Tibial artery (tissue), 4 donors: ENCODE data around the gene GUCA2B.
A peak's percentile ranks its signal among the peaks of the same experiment; 100 is the strongest.

Experiments
- DNase-seq, 2 donors: peaks; one replicate each; pipeline ENCODE4 v3.0.0-alpha.2; 2019
- H3K27ac ChIP-seq, 2 donors: fragments of 200-600 bp; sonication (generic) in 1 of 2; 1 replicate in 1 of 2; 2 replicates in 1 of 2; pipeline ENCODE4 v1.5.1; 2018 to 2019; ENCODE audit warnings: mild to moderate bottlenecking in 1 of 2
- H3K27me3 ChIP-seq, 2 donors: fragments of 200-600 bp; sonication (generic) in 1 of 2; one replicate each; pipeline versions ENCODE4 v1.5.1 to v1.6.0; 2016 to 2019
- H3K36me3 ChIP-seq, 3 donors: fragments of 200-600 bp; sonication (generic) in 2 of 3; one replicate each; pipeline ENCODE4 v1.5.1; 2016 to 2019; ENCODE audit warnings: mild to moderate bottlenecking in 2 of 3
- H3K4me1 ChIP-seq, 4 donors: fragments of 200-600 bp; sonication (generic) in 2 of 4; 1 replicate in 3 of 4; 2 replicates in 1 of 4; pipeline ENCODE4 v1.5.1; 2016 to 2019
- H3K4me3 ChIP-seq, 2 donors: fragments of 200-600 bp; sonication (generic) in 1 of 2; 1 replicate in 1 of 2; 2 replicates in 1 of 2; pipeline ENCODE4 v1.5.1; 2018 to 2019; ENCODE audit warnings: mild to moderate bottlenecking in 2 of 2
- H3K9me3 ChIP-seq, 3 donors: fragments of 200-600 bp; sonication (generic) in 1 of 3; one replicate each; pipeline ENCODE4 v1.5.1; 2016 to 2019
- CTCF ChIP-seq, 2 experiments: fragments of 200-600 bp in 1 of 2; fragments of 450-650 bp in 1 of 2; IDR thresholded peaks; one replicate each; pipeline ENCODE4 v1.5.1; 2017 to 2019; ENCODE audit warnings: antibody characterized with exemption in 2 of 2, mild to moderate bottlenecking in 1 of 2, moderate library complexity in 1 of 2
- intact Hi-C: fragments of 100-400 bp; cut with DNase I; formaldehyde crosslinking; loops from one replicate; pipeline ENCODE4 v1.15.0; 2023; ENCODE audit warnings: low total_unique reads

GUCA2B gene

DNA sequence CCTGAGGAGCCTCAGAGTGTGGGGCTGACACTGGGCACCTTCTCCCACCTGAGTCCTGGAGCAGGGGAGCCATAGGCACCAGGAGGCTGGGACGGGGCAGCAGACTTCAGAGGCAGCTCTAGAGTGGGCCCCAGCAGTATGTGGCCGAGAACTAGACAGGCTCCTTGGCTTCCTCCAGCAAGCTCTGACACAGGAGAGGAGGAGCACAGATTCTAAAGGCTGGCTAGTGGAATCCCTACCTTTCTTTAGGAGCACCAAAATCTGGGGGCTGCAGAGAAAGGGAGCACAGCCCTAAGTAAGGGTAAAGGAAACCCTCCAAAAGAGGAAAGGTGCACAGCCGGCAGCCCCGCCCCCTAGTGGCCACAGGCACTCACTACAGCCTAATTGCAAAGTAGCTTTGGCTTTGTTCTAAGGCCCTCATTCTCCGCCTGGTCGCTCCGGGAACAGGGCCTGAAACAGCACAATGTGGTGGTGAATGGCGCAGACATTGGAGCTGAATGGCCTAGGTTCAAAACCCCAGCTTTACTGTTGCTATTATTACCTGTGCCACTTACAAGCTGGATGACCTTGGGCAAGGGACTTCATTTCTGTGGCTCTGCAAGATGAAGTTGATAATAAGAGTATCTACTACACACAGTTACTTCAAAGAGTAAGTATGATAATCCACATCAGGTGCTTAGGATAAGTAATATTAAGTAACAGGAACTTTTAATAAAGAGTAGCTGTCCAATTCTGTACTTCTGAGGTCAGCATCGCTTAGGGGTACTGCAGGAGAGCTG is 20.1 kb downstream of the GUCA2B start:
- TF ChIP-seq CTCF (IDR thresholded peaks at IDR 0.05): peak; percentile 83 to 92
- Histone ChIP-seq H3K27ac (no peak overlapping the region), H3K27me3 (peaks cover 0 to 5% of the 10 kb centered on the region in 2 donors), H3K4me3 (no peak overlapping the region), H3K4me1 (peaks cover 0 to 18% (median 5%) of the 10 kb centered on the region in 4 donors), H3K9me3 (no peaks in the 10 kb centered on the region), H3K36me3 (peaks cover 0 to 5% (median 0%) of the 10 kb centered on the region in 3 donors)
- intact Hi-C loops: loop anchor here (5.0 to 10.0 kb wide), 2 partner anchors 161 to 601 kb away; partner anchors contain the start of gene FOXJ3
- DNase-seq: no peak

- intact Hi-C loops: loop anchor here (5.0 to 10.0 kb wide), 2 partner anchors 161 to 602 kb away; partner anchors contain the start of gene FOXJ3
- DNase-seq: no peak
- H3K4me3 ChIP-seq: no peak overlapping the region
- H3K4me1 ChIP-seq: peaks cover 0 to 19% (median 9%) of the 10 kb centered on the region in 4 donors
- no peaks in the 10 kb centered on the region for H3K27me3 ChIP-seq
- H3K36me3 ChIP-seq: peaks cover 0 to 5% (median 0%) of the 10 kb centered on the region in 3 donors
- H3K9me3 ChIP-seq: no peaks in the 10 kb centered on the region
- no peak overlapping the region for H3K27ac ChIP-seq
- no peak for TF ChIP-seq CTCF (IDR thresholded peaks at IDR 0.05)
Measured at GRCh38 chr1:42173961-42174735, 20.9 kb downstream of the GUCA2B start.

DNA sequence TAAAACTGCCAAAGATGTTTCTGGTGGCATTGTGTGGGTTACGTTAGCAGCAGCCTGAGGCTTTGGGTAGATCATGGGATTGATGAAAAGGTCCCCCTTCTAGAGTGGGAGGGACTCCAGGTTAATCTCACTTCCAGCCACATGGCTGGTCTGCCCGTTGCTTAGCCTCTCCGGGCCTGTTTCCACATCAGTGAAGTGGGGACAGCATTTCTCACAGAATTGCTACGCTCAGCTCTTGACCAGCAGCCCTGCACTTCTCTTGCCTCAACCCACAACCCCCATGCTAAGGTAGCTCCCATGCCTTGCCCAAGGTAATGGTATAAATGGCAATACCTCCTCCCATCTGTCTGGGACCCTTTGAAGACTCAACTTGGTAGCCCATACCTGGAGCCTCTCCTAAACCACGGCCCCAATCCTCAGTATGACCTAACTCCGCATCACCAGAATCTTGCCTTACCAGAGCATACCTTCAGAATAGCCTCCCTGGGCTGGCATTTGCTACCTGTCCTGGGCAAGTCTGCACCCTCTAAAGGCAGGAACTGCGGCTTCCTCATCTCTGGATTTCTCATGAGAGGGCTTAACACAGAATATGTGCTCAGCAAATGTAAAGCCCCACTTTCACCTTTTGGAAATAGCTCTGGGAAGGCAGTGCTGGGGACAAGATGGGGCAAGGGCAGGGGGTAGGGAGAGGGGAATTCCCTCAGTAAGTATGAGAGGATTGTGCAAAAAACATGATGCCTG is 22.3 kb downstream of the GUCA2B start:
- intact Hi-C loops: loop anchor here (10.0 kb wide), 1 partner anchor 159 kb away; the partner anchor contains the start of gene FOXJ3
- peaks cover 0 to 9% (median 5%) of the 10 kb centered on the region in 3 donors for H3K36me3 ChIP-seq
- no peak for TF ChIP-seq CTCF (IDR thresholded peaks at IDR 0.05)
- H3K9me3 ChIP-seq: no peaks in the 10 kb centered on the region
- H3K4me3 ChIP-seq: no peak overlapping the region
- H3K27ac ChIP-seq: no peak overlapping the region
- no peak for DNase-seq
- H3K4me1 ChIP-seq: peaks cover 0 to 30% (median 14%) of the 10 kb centered on the region in 4 donors
- no peaks in the 10 kb centered on the region for H3K27me3 ChIP-seq

DNA sequence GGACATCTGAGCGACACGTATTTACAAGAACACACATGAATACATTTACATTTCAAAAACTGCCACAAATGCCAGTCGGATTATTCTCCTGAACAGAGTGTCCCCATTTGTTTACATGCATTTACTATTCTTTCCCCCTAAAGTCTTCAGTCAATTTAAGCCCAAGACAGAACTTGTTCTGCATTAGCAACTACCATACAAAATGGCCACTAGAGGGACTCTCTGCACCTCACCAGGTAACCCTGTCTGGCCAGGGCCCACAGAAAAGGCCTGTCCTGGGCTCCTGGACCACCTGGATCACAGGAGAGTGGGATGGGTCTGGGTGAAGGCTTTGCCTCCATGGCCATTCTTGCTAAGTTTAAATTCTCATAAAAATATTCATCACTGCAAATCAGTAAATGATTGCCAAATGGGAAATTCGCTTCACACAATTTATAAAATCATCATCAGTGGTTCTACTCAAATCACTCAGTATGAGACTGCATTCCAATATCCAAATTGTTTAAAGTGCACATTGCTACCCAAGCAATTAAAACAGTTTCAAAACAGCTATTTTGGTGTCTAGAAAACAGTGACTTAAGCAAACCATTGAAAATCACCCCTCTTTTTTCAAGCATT is 23.8 kb downstream of the GUCA2B start:
- Histone ChIP-seq H3K9me3 (no peaks in the 10 kb centered on the region), H3K4me1 (peaks cover 0 to 30% (median 14%) of the 10 kb centered on the region in 4 donors), H3K27me3 (no peaks in the 10 kb centered on the region), H3K4me3 (no peak overlapping the region), H3K36me3 (peaks cover 5 to 14% (median 13%) of the 10 kb centered on the region in 3 donors), H3K27ac (no peak overlapping the region)
- peak; percentile 56 to 59 for TF ChIP-seq CTCF (IDR thresholded peaks at IDR 0.05)
- intact Hi-C loops: loop anchor here (10.0 kb wide), 1 partner anchor 158 kb away; the partner anchor contains the start of gene FOXJ3
- no peak for DNase-seq

DNA sequence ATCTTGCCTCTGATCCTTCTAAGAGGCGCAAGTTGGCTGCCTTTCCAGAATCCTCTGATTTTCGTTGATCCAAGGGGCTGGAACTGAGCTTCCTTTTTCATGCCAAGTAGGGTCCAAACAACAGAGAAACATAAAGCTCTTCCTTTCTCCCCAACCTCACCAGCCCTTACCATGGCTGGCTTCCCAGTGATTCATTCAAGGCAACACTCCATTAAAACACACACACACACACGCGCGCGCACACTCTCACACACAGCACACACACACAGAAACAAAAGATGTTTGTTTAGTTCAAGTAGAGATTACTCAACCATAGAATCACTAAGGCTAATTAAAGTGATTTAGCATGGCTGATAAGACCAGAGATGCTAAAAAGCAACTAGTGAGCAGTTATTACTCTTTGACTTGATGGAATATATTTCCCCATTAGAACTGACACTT is 24.4 kb downstream of the GUCA2B start:
- no peak for DNase-seq
- H3K4me1 ChIP-seq: peaks cover 0 to 30% (median 14%) of the 10 kb centered on the region in 4 donors
- H3K36me3 ChIP-seq: peaks cover 5 to 16% (median 13%) of the 10 kb centered on the region in 3 donors
- no peaks in the 10 kb centered on the region for H3K9me3 ChIP-seq
- intact Hi-C loops: loop anchor here (10.0 kb wide), 1 partner anchor 157 kb away; the partner anchor contains the start of gene FOXJ3
- TF ChIP-seq CTCF (IDR thresholded peaks at IDR 0.05): no peak
- no peak overlapping the region for H3K27ac ChIP-seq
- H3K27me3 ChIP-seq: no peaks in the 10 kb centered on the region
- no peak overlapping the region for H3K4me3 ChIP-seq
